HG03060 (cell line): Measurements from ENCODE around the gene CBFA2T3.
"Not testable (repeated sequence)": the region's sequence is repeated elsewhere in the genome, so short reads cannot be mapped to it uniquely, and the experiment has no call there.

Source experiments
- ATAC-seq: cut with Tn5 transposase; IDR thresholded peaks from one replicate; pipeline ENCODE4 v1.9.1; 2021; ENCODE audit warnings: low read depth, moderate number of reproducible peaks; ENCODE audit not compliant: unreplicated experiment

The CBFA2T3 gene

GRCh38 chr16:89013692-89014402 lies 36.8 kb upstream of the CBFA2T3 start:
- no peak for ATAC-seq

GRCh38 chr16:89013111-89013510 lies 36.1 kb upstream of the CBFA2T3 start:
- no peak for ATAC-seq

DNA sequence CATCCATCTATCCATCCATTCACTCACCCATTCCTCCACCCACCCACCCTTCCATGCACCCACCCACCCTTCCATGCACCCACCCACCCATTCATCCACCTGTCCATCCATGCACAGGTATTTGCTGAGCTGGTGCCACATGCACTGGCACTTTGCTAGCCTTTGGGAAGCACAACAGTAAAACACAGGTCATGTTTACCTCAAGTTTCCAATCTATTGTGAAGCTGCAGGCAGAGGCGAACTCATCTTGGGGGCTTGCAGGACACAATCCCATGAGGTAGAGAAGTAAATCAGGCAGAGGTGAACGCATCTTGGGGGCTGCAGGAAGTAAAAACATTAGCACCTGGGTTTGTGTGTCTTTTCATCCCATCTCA lies 35.6 kb upstream of the CBFA2T3 start:
- ATAC-seq = no peak

- no peak for ATAC-seq
These were observed 35.1 kb upstream of the CBFA2T3 start for GRCh38 chr16:89011909-89012621.

- no peak for ATAC-seq
These were observed 33.4 kb upstream of the CBFA2T3 start for GRCh38 chr16:89010210-89010925.

DNA sequence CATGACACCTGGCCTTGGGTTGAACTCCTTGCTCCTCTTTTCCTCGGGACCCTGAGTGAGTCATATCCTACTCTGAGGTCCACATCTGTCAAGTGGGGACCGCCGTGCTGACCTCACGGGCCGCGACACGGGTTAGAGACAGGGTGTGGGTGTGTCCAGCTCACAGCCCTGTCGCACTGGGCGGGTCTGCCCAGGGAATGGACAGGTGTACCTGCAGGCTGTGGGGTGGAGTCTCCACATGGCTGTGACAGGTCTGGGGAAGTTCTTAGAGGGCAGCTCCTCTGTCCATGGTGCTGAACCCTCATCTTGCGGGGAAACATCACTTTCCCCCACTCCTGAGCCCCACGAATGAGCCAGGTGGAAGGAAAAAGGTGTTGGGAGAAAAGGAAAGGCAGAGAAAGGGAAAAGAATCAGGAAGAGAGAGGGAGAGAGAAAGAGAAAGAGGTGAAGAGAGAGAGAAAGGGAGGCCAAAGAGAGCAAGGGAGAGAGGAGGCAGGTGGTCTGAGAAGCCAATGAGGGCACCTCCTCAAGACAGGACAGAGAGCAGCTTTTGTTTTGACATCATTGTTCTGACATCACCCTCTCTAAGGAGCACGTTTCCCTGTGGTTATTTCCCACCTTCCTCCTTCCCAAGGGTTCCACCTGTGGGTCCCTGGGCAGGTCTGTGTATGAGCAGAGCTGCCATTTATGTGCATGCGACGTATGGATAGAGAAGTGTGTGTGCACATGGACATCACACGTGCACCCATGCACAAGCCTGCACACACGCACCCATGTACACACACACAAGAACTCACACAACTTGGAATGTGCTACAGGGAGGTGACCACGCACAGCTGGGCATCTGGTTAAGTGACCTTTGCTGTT lies 32.6 kb upstream of the CBFA2T3 start:
- ATAC-seq = no peak

GRCh38 chr16:89008796-89009195 lies 31.8 kb upstream of the CBFA2T3 start:
- ATAC-seq = not testable (repeated sequence)

- ATAC-seq = no peak
These were observed 30.6 kb upstream of the CBFA2T3 start for GRCh38 chr16:89007371-89008249.

- no peak for ATAC-seq
These were observed 29.2 kb upstream of the CBFA2T3 start for GRCh38 chr16:89006036-89006752.

DNA sequence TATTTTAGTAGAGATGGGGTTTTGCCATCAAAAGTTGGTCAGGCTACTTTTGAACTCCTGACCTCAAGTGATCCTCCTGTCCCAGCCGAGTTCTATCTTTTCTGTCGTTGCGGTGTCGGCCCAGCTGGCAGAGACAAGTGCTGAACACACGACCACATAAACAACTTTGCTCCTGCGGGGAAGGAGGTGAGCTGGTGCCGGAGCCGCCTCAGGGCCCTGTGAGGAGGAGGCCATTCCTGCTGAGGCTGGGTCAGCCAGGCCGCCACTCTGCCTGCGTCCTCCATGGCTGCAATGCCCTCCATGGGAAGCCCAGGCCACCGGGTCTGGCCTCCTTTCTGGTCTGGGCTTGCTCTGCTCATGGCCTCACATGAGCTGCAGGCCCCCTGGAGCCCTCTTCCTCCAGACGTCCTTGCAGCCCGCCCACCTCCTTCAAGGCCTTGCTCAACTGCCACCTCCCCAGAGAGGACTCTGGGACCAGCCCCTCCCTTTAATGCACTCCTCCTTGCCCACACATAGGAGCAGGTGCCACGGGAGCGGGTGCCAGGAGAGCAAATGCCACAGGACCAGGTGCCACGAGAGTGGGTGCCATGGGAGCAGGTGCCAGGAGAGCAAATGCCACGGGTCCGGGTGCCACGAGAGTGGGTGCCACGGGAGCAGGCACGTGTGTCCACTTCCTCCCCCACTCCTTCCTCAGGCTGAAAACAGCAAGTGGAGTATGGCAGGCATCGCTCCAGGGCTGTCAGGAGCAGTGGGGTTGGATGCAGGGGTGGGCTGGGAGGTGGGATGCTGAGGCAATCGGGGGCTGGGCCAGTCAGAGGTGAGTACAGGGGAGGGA lies 28.4 kb upstream of the CBFA2T3 start:
- no peak for ATAC-seq

DNA sequence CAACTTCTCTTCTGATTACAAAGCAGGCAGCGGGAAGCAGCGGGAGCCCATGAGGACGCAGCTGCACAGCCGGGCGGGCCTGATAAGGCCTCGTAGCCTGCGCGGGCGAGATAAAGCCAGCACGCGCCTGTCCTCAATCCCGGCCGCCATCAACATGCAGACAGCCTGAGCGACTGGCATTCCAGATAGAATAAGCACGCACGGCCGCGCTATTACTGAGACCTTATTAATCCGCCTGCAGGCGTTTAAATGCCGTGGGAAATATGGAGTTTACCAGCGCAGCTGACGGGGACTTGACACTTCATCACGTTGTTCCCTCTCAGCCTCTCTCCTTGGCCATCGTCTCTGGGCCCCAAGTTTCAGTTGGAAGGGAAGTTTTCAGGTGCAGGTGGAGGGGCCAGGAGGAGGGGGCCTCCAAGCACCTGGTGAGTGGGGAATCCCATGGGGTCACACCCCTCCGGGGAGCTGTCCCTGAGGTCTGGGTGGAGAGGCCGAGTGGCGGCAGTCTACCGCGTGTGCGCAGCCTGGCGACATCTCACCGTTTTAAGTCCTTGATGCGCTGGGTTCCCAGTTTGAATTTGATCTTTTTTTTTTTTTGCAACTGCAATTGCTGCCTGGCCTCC lies 27.3 kb upstream of the CBFA2T3 start:
- no peak for ATAC-seq

GRCh38 chr16:89003831-89004208 lies 26.8 kb upstream of the CBFA2T3 start:
- ATAC-seq = no peak

GRCh38 chr16:89002851-89003830 lies 26.1 kb upstream of the CBFA2T3 start:
- ATAC-seq = no peak

GRCh38 chr16:89002081-89002480 lies 25.1 kb upstream of the CBFA2T3 start:
- not testable (repeated sequence) for ATAC-seq

DNA sequence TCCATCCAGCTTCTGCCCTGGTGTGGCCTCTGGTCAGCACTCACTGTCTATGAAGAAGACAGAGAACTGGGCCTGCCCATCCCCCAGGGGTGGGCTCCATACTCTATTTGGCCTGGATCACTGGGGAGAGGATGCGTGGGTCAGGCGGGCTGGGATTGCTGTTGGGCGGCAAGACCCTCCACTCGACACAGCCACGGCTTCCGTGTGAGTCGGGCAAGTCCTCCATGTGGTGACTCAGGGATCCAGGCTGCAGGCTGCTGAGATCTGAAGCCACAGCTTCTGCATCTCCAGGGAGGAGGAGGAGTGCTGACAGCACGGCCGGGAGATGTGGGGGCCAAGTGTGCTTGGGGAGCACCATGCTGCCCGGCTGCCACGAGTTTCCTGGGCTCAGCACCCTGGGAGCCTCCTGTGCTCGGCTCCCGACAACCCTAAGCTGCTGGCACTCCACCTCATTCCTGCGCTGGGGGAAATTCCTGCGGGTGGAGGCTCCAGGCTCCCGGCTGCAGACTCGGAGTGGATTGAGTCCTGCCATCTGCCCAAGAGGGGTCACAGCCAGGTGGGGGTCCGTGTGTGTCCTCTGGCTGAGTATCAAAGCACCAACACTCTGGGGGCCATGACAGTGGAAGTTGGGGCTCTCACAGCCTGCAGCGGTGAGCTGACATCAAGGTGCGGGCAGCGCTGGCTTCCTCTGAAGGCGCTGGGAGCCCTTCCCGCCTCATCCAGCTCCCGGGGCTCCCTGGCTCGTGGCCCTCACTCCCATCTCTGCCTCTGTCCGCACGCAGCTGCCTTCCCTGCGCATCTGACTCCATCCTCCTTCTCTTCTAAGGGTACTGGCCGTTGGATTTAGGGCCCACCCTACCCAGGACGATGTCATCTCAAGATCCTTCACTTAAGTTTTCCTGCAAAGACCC lies 24.4 kb upstream of the CBFA2T3 start:
- no peak for ATAC-seq
